Endometrium (tissue), 2 donors: ENCODE results near the gene RNF187.

ENCODE experiments used
- FAIRE-seq: peaks from 2 replicates; lab custom pipeline; 2012; peaks lifted over from hg19 to GRCh38; lab: Jason Lieb, UNC
- donor health status: control.
- donor health status: control.

RNF187 gene

DNA sequence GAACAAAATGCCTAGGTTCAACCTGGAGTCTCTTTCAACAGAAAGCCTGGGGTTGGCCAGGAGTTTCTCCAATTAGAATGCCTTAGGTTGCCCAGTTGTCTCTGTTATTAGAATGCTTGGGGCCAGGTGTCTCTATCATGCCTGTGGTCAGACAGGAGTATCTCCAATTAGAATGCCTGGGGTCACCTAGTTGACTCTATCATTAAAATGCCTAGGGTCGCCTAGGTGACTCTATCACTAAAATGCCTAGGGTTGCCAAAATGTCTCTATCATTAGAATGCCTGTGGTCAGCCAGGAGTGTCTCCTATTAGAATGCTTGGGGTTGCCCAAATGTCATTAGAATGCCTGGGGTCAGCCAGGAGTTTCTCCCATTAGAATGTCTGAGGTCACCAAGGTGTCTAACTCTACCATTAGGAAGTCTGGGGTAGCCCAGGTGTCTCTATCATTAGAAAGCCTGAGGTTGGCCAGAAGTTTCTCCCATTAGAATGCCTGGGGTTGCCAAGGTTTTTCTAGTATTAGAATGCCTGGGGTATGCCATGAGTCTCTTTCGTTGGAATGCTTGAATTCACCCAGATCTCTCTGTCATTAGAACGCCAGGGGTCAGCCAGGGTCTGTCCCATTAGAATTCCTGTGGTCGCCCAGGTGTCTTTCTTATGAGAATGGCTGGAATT, 57.9 kb downstream of the RNF187 start:
- no peak for FAIRE-seq
